ENCODE measurements around the gene LRRC8C. TPM values are rescaled to one million over a fixed set of nuclear protein-coding genes. Genes with fewer than 3 reads are reported as not detected.

Gene LRRC8C
- total and polyA plus RNA-seq, 4 donors: 0.63 to 3.5 (median 1.5) TPM

- TF ChIP-seq HNF4G (IDR thresholded peaks at IDR 0.05) (no peak), RAD21 (IDR thresholded peaks at IDR 0.05) (no peak), FOXA1 (IDR thresholded peaks at IDR 0.05) (no peak), HNF4A (conservative IDR thresholded peaks at IDR 0.05) (no peak), NR2F2 (IDR thresholded peaks at IDR 0.05) (no peak), ATF3 (IDR thresholded peaks at IDR 0.05) (no peak), REST (IDR thresholded peaks at IDR 0.05) (no peak), ZBTB33 (IDR thresholded peaks at IDR 0.05) (no peak), GABPA (IDR thresholded peaks at IDR 0.05 in 1 of 2, conservative IDR thresholded peaks at IDR 0.05 in 1 of 2) (no peak), YY1 (IDR thresholded peaks at IDR 0.05) (no peak)
- H3K36me3 ChIP-seq (ENCODE audit: control insufficient read depth in 4 of 4, insufficient read depth in 3 of 4, low read depth in 1 of 4, low read length in 3 of 4): no peaks in the 10 kb centered on the region
- H3K27me3 ChIP-seq (ENCODE audit: control insufficient read depth in 4 of 4, insufficient read depth in 4 of 4, low read length in 3 of 4): no peaks in the 10 kb centered on the region
- 79% methylated on average over 1 of the region's 1 CpG for WGBS
- H3K27ac ChIP-seq (ENCODE audit: low read depth in 1 of 2, low read length in 2 of 2): no peak overlapping the region
- no peak for DNase-seq (ENCODE audit: low spot score)
- H3K4me1 ChIP-seq (ENCODE audit: control insufficient read depth in 4 of 4, insufficient read depth in 4 of 4, low read length in 3 of 4): no peaks in the 10 kb centered on the region
- no peak overlapping the region for H3K4me3 ChIP-seq (ENCODE audit: low read depth in 1 of 3, low read length in 3 of 3)
- no peaks in the 10 kb centered on the region for H3K9me3 ChIP-seq (ENCODE audit: control insufficient read depth in 4 of 4, low read length in 3 of 4)
- no peak overlapping the region for H3K9ac ChIP-seq (ENCODE audit: low read depth in 1 of 2, low read length in 2 of 2)
These were observed 87.9 kb downstream of the LRRC8C start for GRCh38 chr1:89720839-89721238.

- no peak for DNase-seq (ENCODE audit: low spot score)
- Histone ChIP-seq H3K9ac (ENCODE audit: low read depth in 1 of 2, low read length in 2 of 2) (no peak overlapping the region), H3K4me3 (ENCODE audit: low read depth in 1 of 3, low read length in 3 of 3) (no peak overlapping the region), H3K27me3 (ENCODE audit: control insufficient read depth in 4 of 4, insufficient read depth in 4 of 4, low read length in 3 of 4) (no peaks in the 10 kb centered on the region), H3K9me3 (ENCODE audit: control insufficient read depth in 4 of 4, low read length in 3 of 4) (no peaks in the 10 kb centered on the region), H3K27ac (ENCODE audit: low read depth in 1 of 2, low read length in 2 of 2) (no peak overlapping the region), H3K4me1 (ENCODE audit: control insufficient read depth in 4 of 4, insufficient read depth in 4 of 4, low read length in 3 of 4) (no peaks in the 10 kb centered on the region), H3K36me3 (ENCODE audit: control insufficient read depth in 4 of 4, insufficient read depth in 3 of 4, low read depth in 1 of 4, low read length in 3 of 4) (no peaks in the 10 kb centered on the region)
- TF ChIP-seq JUND (IDR thresholded peaks at IDR 0.05) (peak in 1 of 2 donors; percentile 41), ATF3 (IDR thresholded peaks at IDR 0.05) (no peak)
- WGBS: 66% methylated on average over 3 of the region's 3 CpGs
These were observed 88.4 kb downstream of the LRRC8C start for GRCh38 chr1:89721351-89721750.

- Histone ChIP-seq H3K4me1 (ENCODE audit: control insufficient read depth in 4 of 4, insufficient read depth in 4 of 4, low read length in 3 of 4) (no peaks in the 10 kb centered on the region), H3K27me3 (ENCODE audit: control insufficient read depth in 4 of 4, insufficient read depth in 4 of 4, low read length in 3 of 4) (no peaks in the 10 kb centered on the region), H3K27ac (ENCODE audit: low read depth in 1 of 2, low read length in 2 of 2) (no peak overlapping the region), H3K36me3 (ENCODE audit: control insufficient read depth in 4 of 4, insufficient read depth in 3 of 4, low read depth in 1 of 4, low read length in 3 of 4) (no peaks in the 10 kb centered on the region), H3K9me3 (ENCODE audit: control insufficient read depth in 4 of 4, low read length in 3 of 4) (no peaks in the 10 kb centered on the region), H3K4me3 (ENCODE audit: low read depth in 1 of 3, low read length in 3 of 3) (no peak overlapping the region), H3K9ac (ENCODE audit: low read depth in 1 of 2, low read length in 2 of 2) (no peak overlapping the region)
- WGBS: 89% methylated on average over 2 of the region's 2 CpGs
- DNase-seq (ENCODE audit: low spot score): no peak
- TF ChIP-seq YY1 (IDR thresholded peaks at IDR 0.05) (no peak), ZBTB33 (IDR thresholded peaks at IDR 0.05) (no peak), TAF1 (conservative IDR thresholded peaks at IDR 0.05) (no peak), CTCF (IDR thresholded peaks at IDR 0.05; ENCODE audit: low read depth, low read length, missing input control) (no peak), REST (IDR thresholded peaks at IDR 0.05) (no peak)
These were observed 90.2 kb downstream of the LRRC8C start for GRCh38 chr1:89723144-89723543.

Measured in liver (tissue), 9 donors.